ENCODE data around the gene KLC1. TPM values are rescaled to one million over a fixed set of nuclear protein-coding genes. Genes with fewer than 3 reads are reported as not detected.

KLC1 gene
- total and polyA plus RNA-seq, 2 donors (not counting 1 experiment from before 2014, with no cell fraction given): 102 to 243 TPM

GRCh38 chr14:103709814-103710213, 80.8 kb downstream of the KLC1 start:
- CTCF ChIA-PET: interaction anchor here (0.6 kb wide), 1 partner anchor 221 kb away, joined by 3 read pairs; no protein-coding TSS in a partner anchor
- H3K27ac Mint-ChIP-seq: no peak overlapping the region
- H2AFZ ChIP-seq (ENCODE audit: insufficient read depth, low read depth, low read length, poor library complexity, severe bottlenecking): no peak overlapping the region
- WGBS (ENCODE audit: insufficient coverage): 98% methylated on average over 12 of the region's 15 CpGs
- no peak overlapping the region for H3K4me3 Mint-ChIP-seq
- no peaks in the 10 kb centered on the region for H3K27me3 ChIP-seq (replicated peaks in 1 of 4; ENCODE audit: control extremely low read depth in 1 of 4, control insufficient read depth in 3 of 4, insufficient read depth in 4 of 4, low read length in 3 of 4)
- no peak overlapping the region for H3K9ac ChIP-seq (ENCODE audit: low read length)
- peaks cover 9% of the 10 kb centered on the region for H3K4me1 Mint-ChIP-seq
- DNase-seq (no peak), ATAC-seq (ENCODE audit: low read depth) (no peak)
- intact Hi-C loops (cut with micrococcal nuclease): no loop called here
- H3K36me3 ChIP-seq (replicated peaks in 1 of 2; ENCODE audit: control extremely low read depth in 1 of 2, control insufficient read depth in 1 of 2, extremely low read depth in 1 of 2, insufficient read depth in 2 of 2, low read length in 1 of 2): peaks cover 0 to 15% of the 10 kb centered on the region in 2 experiments
- H3K4me2 ChIP-seq (replicated peaks; ENCODE audit: low read depth, low read length, poor library complexity, severe bottlenecking): no peak overlapping the region
- TF ChIP-seq EZH2 (IDR thresholded peaks at IDR 0.05; ENCODE audit: borderline replicate concordance, insufficient read depth, low read depth, low read length, poor library complexity, severe bottlenecking): no peak
- no peak for TF ChIP-seq CTCF (IDR thresholded peaks at IDR 0.05)
- H3K27ac ChIP-seq (ENCODE audit: low read length in 2 of 2): no peak overlapping the region
- no peak overlapping the region for H3K4me3 ChIP-seq (ENCODE audit: control extremely low read depth in 1 of 5, extremely low read depth in 1 of 5, insufficient read depth in 1 of 5, low read depth in 2 of 5, low read length in 4 of 5)
- peaks cover 7% of the 10 kb centered on the region for H4K20me1 ChIP-seq (ENCODE audit: control insufficient read depth, insufficient read depth, low read length, poor library complexity, severe bottlenecking)
- H3K79me2 ChIP-seq (ENCODE audit: control insufficient read depth, insufficient read depth, low read length): peaks cover 21% of the 10 kb centered on the region
- H3K27me3 Mint-ChIP-seq: no peaks in the 10 kb centered on the region
- H3K4me1 ChIP-seq (ENCODE audit: control insufficient read depth in 2 of 2, insufficient read depth in 2 of 2, low read length in 2 of 2): peaks cover 8 to 14% of the 10 kb centered on the region in 2 donors
- POLR2A ChIA-PET: no interaction called here
- no peaks in the 10 kb centered on the region for H3K9me3 ChIP-seq (ENCODE audit: control extremely low read depth in 1 of 3, control insufficient read depth in 2 of 3, insufficient read depth in 1 of 3, low read length in 2 of 3)
- no peaks in the 10 kb centered on the region for H3K9me3 Mint-ChIP-seq (ENCODE audit: insufficient read depth)

GRCh38 chr14:103710771-103711377, 81.9 kb downstream of the KLC1 start:
- Histone ChIP-seq H3K36me3 (replicated peaks in 1 of 2; ENCODE audit: control extremely low read depth in 1 of 2, control insufficient read depth in 1 of 2, extremely low read depth in 1 of 2, insufficient read depth in 2 of 2, low read length in 1 of 2) (peaks cover 0 to 13% of the 10 kb centered on the region in 2 experiments), H2AFZ (ENCODE audit: insufficient read depth, low read depth, low read length, poor library complexity, severe bottlenecking) (no peak overlapping the region), H3K4me1 (ENCODE audit: control insufficient read depth in 2 of 2, insufficient read depth in 2 of 2, low read length in 2 of 2) (peaks cover 8 to 15% of the 10 kb centered on the region in 2 donors), H4K20me1 (ENCODE audit: control insufficient read depth, insufficient read depth, low read length, poor library complexity, severe bottlenecking) (peaks cover 7% of the 10 kb centered on the region), H3K9ac (ENCODE audit: low read length) (no peak overlapping the region), H3K4me3 (ENCODE audit: control extremely low read depth in 1 of 5, extremely low read depth in 1 of 5, insufficient read depth in 1 of 5, low read depth in 2 of 5, low read length in 4 of 5) (no peak overlapping the region), H3K27me3 (replicated peaks in 1 of 4; ENCODE audit: control extremely low read depth in 1 of 4, control insufficient read depth in 3 of 4, insufficient read depth in 4 of 4, low read length in 3 of 4) (no peaks in the 10 kb centered on the region), H3K9me3 (ENCODE audit: control extremely low read depth in 1 of 3, control insufficient read depth in 2 of 3, insufficient read depth in 1 of 3, low read length in 2 of 3) (no peaks in the 10 kb centered on the region), H3K27ac (ENCODE audit: low read length in 2 of 2) (no peak overlapping the region), H3K4me2 (replicated peaks; ENCODE audit: low read depth, low read length, poor library complexity, severe bottlenecking) (no peak overlapping the region), H3K79me2 (ENCODE audit: control insufficient read depth, insufficient read depth, low read length) (peaks cover 25% of the 10 kb centered on the region)
- H3K27ac Mint-ChIP-seq: no peak overlapping the region
- intact Hi-C loops (cut with micrococcal nuclease): no loop called here
- DNase-seq (no peak), ATAC-seq (ENCODE audit: low read depth) (no peak)
- peaks cover 13% of the 10 kb centered on the region for H3K4me1 Mint-ChIP-seq
- ChIA-PET CTCF (no interaction called here), POLR2A (interaction anchor here (0.7 kb wide), 2 partner anchors 13 to 68 kb away, joined by 3 read pairs; no protein-coding TSS in a partner anchor)
- TF ChIP-seq EZH2 (IDR thresholded peaks at IDR 0.05; ENCODE audit: borderline replicate concordance, insufficient read depth, low read depth, low read length, poor library complexity, severe bottlenecking): no peak
- TF ChIP-seq CTCF (IDR thresholded peaks at IDR 0.05): no peak
- 94% methylated on average over 3 of the region's 9 CpGs for WGBS (ENCODE audit: insufficient coverage)
- no peaks in the 10 kb centered on the region for H3K9me3 Mint-ChIP-seq (ENCODE audit: insufficient read depth)
- H3K27me3 Mint-ChIP-seq: no peaks in the 10 kb centered on the region
- no peak overlapping the region for H3K4me3 Mint-ChIP-seq

Measured in B cell (primary cell).